ENCODE data around the gene ANKRD33B.
"Not testable (repeated sequence)": the region's sequence is repeated elsewhere in the genome, so short reads cannot be mapped to it uniquely, and the experiment has no call there.

ANKRD33B gene

DNA sequence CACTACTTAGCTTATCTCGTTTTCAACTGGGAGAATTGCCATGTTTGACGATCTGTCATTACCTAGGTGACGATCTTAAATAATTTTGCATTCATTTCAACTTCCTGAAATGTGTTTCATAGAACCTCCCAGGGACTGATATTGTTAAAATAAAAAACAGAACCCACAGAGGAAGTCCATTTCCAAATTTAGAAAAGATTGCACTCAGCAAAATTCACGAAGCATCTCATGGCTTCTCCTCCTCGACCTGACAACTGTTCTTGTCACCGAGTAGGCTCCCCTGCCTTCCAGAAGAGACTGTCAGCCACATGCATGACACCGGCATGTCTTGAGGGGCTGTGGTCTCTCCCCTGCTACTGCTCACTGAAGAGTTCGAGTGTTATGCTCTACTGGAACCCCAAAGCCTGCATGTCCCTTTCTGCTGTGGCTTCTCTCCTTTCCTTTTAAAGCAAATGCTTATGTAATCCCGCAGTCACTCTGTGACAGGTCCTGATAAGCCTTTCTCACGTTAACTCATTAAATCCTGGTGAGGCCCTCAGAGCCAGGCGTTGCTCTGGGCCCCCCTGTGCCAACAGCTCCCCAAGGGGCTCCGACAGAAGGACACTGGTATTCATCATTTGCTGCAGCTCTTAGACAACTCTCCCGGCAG, 26.8 kb upstream of the ANKRD33B start:
- DNase-seq (ENCODE audit: low read depth in 2 of 2, low spot score in 1 of 2), result no peak

DNA sequence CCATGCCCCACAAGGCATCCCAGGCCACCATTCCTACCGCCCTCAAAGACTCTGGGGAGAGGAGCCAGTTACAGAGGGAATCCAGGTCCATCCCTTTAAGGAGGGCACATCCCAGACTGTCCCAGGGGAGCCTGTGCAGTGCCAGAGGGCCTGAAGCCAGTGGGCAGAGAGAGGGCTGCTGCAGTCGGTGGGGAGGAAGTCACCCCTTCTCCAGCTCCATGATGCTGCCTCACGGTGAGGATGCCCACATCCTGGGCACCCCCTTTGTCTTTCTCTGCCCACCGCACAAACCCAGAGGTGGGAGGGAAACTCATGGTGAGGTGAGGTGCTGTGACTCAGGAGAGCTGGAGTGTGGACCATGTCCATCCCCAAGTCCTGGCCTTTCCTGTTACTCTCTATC, 26.2 kb upstream of the ANKRD33B start:
- DNase-seq (ENCODE audit: low read depth in 2 of 2, low spot score in 1 of 2), result no peak

DNA sequence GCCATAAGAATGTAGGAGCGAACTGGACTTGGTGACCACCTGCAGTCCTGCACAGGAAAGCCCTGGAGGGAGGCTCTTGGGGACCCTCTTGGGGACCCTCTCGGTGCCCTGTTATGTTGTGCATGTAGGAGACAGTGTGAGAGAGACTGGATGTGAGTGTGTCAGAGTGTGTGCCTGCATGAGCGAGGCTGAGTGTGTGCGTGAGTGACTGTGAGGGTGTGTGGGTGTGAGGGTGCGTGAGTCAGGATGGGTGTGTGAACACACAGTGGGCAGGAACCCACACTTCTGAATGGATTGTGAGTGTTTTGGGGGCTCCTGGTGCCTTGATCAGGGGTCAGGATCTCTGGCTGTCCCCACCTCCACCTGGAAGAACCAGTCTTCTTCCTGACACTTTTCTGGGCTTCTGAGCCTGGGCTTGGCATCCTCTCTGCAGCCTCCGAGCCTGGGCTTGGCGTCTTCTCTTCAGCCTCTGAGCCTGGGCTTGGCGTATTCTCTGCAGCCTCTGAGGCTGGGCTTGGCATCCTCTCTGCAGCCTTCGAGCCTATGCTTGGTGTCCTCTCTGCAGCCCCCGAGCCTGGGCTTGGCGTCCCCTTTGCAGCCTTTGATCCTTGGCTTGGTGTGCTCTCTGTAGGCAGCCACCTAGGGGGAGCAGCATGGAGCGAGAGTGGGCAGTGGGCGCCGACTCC, 25.6 kb upstream of the ANKRD33B start:
- DNase-seq (ENCODE audit: low read depth in 2 of 2, low spot score in 1 of 2), result no peak

DNA sequence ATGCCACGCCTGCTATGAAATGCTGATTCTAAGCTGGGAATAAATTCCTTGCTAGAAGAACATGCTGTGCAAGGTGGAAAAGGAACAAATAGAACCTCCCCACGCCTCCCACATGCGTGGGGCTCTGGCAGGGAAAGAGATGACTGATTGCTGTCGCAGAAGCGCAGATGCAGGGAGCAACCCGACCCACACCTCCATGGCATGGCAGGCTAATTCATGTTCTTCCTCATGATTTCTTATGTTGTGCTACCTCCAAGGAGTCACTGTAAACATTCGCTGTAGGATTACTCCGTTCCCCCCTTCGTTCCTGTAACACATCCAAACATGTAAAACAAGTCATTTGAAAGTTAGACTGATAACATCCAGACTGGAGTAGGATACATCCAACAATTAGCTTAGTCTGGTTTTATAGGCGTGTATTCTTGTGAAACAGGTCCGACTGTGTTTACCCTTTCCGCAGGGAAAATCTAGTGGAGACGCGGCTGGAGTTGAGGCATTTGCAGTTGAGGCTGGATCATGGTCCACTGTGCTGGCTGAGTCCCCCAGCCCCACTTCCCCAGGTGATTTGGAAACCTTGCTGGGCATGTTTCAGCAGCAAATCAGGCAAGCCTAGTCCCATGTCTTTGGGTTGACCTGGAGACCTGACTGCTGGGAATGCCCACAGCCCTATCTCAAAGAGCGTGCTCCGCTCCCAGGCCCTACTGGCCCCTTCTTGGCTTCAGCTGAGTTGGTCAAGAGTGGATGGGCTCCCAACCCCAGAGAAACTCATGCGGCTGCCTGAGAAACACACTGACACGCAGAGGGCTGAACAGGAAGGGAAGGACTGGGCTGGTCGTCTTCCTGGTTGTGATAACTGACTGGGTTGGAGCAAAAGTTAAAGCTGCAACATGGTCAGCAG, 24.8 kb upstream of the ANKRD33B start:
- DNase-seq (ENCODE audit: low read depth in 2 of 2, low spot score in 1 of 2), result no peak

DNA sequence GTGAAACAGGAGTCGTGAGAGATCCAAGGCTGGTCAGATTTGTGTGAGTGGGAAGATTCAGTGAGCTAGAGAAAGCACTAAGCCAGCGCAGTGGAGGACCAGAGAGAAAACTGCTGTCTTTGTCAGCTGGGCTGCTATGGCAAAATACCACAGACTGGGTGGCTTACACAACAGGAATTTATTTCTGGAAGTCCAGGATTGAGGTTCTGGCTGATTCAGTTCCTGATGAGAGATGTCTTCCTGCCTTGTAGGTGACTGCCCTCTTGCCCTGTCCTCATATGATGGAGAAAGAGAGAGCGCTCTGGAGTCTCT, 24.2 kb upstream of the ANKRD33B start:
- no peak for DNase-seq (ENCODE audit: low read depth in 2 of 2, low spot score in 1 of 2)

DNA sequence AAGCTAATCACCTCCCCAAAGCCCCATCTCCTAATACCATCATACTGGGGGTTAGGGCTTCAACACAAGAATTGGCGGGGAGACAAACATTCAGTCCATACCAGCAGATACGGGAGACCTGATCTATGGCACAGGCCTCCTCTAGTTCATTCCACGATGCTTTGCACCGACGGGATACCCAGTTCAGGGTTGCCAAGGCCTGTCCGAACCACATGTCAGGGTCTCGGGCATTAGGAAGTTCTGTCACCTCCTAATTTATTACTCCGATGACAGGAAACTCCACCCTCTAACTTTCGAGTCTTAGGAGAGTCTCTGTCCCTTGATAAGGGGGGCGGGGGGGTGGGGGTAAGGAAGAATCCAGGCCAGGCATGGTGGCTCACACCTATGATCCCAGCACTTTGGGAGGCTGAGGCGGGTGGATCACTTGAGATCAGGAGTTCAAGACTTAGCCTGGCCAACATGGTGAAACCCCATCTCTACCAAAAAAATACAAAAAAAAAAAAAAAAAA, 23.8 kb upstream of the ANKRD33B start:
- DNase-seq (ENCODE audit: low read depth in 2 of 2, low spot score in 1 of 2), result no peak

DNA sequence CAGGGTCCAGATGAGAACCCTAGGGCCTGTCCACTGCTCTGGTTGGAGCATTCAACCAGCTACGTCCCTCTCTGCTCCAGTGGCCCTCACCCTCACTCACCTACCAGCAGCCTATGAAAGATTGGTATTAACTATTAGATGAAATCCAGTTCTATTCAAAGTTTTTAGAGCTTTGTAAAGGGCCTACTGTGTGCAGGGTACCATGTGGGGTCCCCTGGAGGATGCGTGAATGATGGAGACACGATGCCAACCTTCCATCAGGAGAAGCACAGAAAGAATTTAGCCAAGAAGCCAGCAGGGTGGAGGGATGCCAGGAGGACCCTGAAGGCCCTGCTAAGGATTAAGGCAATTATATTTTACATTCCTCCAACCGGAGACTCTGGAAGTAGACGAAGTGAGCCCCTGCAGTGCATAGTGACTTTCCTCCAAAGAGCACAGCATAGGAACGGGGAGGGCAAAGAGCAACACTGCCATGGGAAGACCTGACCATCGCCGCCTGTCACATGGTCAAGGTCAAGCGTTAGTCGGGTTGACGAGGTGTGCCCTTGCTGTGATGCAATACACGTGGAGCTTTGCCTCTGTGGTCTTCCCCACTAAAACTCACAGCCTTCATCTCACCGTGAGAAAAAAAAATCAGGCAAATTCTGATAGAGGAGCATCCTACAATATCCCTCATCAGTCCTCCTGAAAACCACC, 22.8 kb upstream of the ANKRD33B start:
- DNase-seq (ENCODE audit: low read depth in 2 of 2, low spot score in 1 of 2), result no peak

DNA sequence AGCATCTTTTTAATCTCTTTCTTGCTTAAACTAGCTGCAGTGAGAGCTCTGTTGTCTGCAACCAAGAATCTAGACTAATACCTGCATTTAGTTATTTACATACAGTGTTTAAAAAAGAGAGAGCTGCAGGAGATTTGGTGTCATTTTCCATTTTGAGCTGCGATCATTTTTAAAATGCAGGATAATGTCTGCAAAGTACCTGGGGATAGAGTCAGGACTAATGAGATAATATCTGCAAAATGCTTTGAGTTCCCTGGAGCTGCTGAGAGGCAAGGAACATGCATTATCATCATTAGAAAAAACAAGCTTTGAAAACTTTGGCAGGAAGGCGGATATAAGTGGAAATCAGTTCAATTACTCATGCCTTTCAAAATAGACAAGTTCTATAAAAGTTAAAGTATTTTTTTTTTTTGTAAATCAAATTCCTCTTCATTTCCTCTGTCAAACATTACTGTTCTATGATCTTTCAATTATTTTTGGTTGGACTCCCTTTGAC, 21.8 kb upstream of the ANKRD33B start:
- no peak for DNase-seq (ENCODE audit: low read depth in 2 of 2, low spot score in 1 of 2)

DNA sequence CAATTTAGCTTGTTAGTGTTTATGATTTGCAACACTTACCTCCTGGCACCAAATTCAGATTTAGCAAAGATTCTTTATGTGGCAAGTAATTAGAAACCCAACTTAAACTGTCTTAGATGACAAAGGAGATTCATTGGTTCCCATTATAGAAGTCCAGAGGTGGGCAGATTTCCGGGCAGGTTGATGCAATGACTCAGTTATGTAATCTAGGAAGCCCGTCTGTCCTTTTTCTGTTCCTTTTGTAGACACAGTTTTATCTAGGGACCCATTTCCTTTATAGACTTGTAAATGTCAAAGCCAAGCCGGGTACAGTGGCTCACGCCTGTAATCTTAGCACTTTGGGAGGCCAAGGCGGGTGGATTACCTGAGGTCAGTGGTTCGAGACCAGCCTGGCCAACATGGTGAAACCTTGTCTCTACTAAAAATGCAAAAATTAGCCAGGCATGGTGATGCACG, 20.3 kb upstream of the ANKRD33B start:
- DNase-seq (ENCODE audit: low read depth in 2 of 2, low spot score in 1 of 2), result no peak

DNA sequence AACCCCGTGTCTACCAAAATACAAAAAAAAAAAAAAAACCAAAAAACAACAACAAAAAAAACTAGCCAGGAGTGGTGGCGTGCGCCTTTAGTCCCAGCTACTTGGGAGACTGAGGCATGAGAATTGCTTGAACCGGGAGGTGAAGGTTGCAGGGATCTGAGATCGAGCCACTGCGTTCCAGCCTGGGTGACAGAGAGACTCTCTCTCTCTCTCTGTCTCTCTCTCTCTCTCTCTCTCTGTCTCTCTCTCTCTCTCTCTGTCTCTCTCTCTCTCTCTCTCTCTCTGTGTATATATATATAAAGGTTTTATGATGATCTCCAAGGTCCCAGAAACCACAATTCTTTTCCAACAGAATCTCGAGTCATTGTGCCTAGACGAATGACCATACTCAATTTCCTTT, 18.8 kb upstream of the ANKRD33B start:
- no peak for DNase-seq (ENCODE audit: low read depth in 2 of 2, low spot score in 1 of 2)

DNA sequence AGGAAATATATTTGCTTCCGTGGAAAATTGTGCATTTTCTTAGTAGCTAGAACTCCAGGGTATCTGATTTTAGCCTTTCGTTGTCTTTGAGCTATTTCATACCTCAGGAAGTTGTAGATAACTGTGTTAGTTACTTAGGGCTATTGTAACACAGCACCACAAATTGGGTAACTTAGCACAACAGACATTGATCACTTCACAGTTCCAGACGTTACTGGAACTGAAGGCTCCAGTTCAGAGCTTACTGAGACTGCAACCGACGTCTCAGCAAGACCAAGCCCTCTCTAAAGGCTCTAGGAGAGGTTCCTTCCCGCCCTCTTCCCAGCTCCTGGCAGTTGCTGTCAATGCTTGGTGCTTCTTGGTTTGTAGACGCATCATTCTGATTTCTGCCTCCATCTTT, 17.7 kb upstream of the ANKRD33B start:
- DNase-seq (ENCODE audit: low read depth in 2 of 2, low spot score in 1 of 2), result no peak

DNA sequence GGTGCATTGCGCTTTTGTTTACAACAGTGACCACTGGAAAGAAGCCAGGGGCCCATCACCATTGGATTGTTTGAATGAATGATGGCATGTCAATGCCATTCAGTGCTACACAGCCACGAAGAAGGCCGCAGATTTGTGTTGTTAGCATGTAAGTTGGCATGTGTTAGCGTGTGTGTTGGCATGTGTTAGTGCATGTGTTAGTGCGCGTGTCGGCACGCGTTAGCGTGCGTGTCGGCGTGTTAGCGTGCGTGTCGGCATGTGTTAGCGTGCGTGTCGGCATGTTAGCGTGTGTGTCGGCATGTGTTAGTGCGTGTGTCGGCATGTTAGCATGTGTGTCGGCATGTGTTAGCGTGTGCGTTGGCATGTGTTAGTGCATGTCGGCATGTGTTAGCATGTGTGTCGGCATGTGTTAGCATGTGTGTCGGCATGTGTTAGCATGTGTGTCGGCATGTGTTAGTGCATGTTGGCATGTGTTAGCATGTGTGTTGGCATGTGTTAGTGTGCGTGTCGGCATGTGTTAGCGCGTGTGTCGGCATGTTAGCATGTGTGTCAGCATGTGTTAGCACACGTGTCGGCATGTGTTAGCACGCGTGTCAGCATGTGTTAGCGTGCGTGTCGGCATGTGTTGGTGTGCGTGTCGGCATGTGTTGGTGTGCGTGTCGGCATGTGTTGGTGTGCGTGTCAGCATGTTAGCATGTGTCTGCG, 15.3 kb upstream of the ANKRD33B start:
- no peak for DNase-seq (ENCODE audit: low read depth in 2 of 2, low spot score in 1 of 2)

DNA sequence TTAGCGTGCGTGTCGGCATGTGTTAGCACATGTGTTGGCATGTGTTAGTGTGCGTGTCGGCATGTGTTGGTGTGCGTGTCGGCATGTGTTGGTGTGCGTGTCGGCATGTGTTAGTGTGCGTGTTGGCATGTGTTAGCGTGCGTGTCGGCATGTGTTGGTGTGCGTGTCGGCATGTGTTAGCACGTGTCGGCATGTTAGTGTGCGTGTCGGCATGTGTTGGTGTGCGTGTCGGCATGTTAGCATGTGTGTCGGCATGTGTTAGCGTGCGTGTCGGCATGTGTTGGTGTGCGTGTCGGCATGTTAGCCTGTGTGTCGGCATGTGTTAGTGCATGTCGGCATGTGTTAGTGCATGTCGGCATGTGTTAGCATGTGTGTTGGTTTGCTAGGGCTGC, 14.8 kb upstream of the ANKRD33B start:
- not testable (repeated sequence) for DNase-seq (ENCODE audit: low read depth in 2 of 2, low spot score in 1 of 2)

DNA sequence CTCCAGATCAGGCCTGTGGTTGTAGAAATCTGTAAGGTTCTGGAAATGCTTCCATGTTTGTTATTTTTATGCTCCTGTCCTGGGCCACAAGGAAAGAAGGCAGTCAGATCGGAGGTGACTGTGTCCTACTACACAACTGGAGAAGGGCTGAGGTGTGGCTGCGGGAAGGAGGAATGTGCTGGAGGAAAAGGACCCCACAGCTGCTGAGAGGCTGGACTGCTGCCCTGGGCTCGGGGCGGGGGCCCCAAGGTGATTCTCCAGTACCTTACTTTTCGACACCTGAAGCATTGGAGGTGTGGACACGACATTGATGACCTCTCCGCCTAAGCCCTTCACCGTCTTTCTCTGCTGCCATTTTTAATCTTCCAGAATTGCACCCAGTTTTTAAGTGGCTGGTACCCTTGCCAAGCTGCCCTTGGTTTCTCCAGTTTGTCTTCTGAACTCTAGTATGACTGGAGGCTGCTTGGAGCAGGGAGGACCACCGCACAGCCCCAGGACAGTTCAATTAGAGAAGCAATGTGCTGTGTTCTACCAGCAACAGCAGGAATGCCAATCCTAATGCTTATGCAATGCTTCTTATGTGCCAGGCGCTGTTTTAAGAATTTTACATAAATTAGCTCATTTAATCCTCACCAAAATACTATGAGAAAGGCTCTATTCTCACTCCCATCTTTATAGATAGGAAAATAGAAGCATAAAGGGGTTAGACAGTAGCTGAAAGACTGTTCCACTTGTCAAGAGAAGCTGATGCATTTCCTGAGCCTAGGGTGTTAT, 13.5 kb upstream of the ANKRD33B start:
- DNase-seq (ENCODE audit: low read depth in 2 of 2, low spot score in 1 of 2), result no peak

DNA sequence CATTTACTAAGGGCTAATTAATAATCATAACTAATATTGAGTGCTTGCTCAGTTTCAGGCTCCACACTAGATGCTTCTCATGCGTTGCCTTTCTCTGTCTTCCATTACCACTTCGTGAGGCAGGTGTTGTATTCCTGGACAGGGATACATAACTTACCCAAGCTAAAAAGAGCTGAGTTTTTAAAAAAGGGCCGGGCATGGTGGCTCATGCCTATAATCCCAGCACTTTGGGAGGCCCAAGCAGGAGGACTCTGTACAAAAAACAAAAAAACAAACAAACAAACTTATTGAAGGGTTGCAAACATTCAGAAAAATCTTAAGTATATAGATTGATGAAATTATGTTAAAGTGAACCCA, 12.1 kb upstream of the ANKRD33B start:
- DNase-seq (ENCODE audit: low read depth in 2 of 2, low spot score in 1 of 2), result no peak

DNA sequence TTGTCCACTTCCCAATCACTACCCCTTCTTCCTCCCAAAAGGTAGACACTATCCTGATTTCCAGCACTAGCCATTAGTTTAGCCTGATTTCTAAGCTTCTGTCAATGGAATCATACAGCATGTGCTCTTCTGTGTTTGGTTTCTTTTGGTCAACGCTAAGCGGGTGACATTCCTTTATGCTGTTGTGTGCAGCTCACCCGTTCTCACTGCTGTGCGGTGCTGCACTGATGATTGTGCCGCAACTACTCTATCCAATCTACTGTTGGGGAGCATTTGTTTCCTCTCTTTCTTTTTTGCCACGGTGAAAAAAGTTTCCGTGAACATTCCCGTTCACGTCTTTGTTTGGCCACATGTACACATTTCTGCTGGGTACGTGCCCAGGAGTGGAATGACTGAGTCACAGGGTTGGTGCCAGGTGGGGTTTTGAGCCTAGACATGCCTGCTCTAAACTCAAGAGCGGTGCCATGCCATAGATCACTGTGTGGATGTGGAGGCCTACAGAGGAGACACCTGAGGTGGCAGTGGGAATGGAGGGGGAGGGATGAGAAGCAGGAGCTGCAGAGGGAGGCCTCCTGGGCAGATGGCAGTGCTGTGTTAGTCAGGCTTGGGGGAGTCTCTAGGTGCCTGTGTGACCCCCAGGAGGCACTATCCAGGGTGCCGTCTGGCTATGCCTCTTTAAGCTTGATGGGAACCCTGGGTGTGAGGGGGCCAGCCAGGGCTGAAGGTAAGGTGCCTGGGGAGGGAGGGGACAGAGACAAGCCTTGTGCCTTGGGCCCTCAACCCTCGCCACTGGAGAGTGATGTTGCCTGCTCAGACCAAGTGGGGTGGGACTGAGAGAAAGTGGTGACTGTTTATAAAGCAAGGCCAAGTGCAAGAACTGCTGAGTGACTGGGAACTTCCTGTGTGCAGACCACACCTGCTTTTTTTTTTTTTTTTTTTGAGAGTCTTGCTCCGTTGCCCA, 11.4 kb upstream of the ANKRD33B start:
- no peak for DNase-seq (ENCODE audit: low read depth in 2 of 2, low spot score in 1 of 2)

DNA sequence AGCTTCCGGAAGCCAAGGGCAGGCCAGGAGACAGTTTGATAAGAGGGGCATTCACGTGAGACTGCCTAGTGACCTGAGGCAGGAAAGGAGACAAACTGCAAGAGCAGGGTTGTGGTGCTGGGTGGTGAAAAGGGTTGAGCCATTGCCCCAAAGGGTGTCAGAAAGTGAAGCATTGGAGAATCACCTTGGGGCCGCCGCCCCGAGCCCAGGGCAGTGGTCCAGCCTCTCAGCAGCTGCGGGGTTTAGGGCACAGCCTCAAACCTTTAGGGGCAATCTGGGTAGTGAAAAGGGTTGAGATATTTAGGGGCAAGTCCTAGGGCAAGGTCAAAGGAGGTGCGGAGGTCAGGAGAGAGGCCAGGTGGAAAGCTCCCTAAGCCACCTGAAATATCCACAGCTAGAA, 10.4 kb upstream of the ANKRD33B start:
- DNase-seq (ENCODE audit: low read depth in 2 of 2, low spot score in 1 of 2), result no peak

DNA sequence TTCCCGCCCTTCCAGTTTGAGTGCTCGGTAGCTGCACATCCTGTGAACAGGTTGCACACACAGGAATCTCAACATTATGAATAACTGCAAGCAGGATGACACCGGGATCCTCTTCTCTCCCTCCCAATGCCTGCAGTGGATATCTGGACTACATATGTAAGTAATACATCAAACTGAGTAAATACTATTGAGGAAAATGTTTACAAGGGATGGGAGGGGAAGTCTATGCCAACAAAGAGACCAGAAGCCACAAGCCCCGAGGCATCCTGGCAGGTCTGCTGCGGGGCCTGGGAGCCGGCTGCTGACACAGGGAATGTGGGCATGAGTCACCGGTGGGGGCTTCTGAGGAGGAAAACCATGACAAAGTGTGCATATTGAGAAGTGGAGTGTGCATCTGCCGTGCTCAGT, 8.6 kb upstream of the ANKRD33B start:
- no peak for DNase-seq (ENCODE audit: low read depth in 2 of 2, low spot score in 1 of 2)

DNA sequence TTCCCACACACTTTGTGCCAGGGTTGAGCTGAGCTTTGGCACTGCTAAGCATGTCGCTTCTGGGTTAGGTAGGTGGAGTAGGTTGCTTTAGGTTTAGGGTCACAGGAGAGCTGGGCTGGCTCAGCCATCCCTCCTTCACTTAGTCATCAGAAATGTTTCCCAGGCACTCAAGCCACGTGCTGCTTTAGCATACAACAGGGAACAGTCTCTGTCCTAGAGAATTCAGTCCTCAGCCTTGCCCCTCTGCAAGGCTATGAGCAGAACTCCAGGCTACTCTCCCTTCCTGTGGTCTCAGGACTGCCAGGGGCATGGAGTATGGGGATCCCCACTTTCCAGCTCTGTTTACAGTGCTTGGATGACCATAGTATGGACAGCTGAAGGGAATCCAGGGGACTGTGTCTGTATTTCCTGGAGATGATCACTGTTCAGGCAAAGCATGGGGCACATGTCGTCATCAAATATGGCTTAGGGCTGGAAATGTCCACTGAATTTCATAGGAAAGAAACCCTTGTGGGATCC, 7.5 kb upstream of the ANKRD33B start:
- DNase-seq (ENCODE audit: low read depth in 2 of 2, low spot score in 1 of 2), result no peak

Measured in stimulated activated CD8-positive, alpha-beta memory T cell treated with anti-CD3 and anti-CD28 coated beads, Interleukin-4, amount 100 ng/mL, for 1 hour (primary cell).